Endothelial cell (in vitro differentiated cells): ENCODE results near the gene HOXD8. TPM values are rescaled to one million over a fixed set of nuclear protein-coding genes. Genes with fewer than 3 reads are reported as not detected.

ENCODE experiments used
- DNase-seq: peaks from one replicate; pipeline ENCODE4 v3.0.0; 2021; ENCODE audit warnings: low spot score
- H3K27ac Mint-ChIP-seq: one replicate; pipeline ENCODE4 v1.8.0; 2021; ENCODE audit warnings: mixed read lengths, inconsistent platforms; ENCODE audit not compliant: unreplicated experiment
- H3K27me3 Mint-ChIP-seq: one replicate; pipeline ENCODE4 v1.8.0; 2021; ENCODE audit warnings: mild to moderate bottlenecking, moderate library complexity, mixed read lengths, inconsistent platforms; ENCODE audit not compliant: unreplicated experiment
- H3K36me3 Mint-ChIP-seq: one replicate; pipeline ENCODE4 v1.8.0; 2021; ENCODE audit warnings: mild to moderate bottlenecking, low read depth, mixed read lengths, inconsistent platforms; ENCODE audit not compliant: unreplicated experiment
- H3K4me1 Mint-ChIP-seq: one replicate; pipeline ENCODE4 v1.8.0; 2021; ENCODE audit warnings: mild to moderate bottlenecking, mixed read lengths, inconsistent platforms; ENCODE audit not compliant: unreplicated experiment
- H3K4me3 Mint-ChIP-seq: one replicate; pipeline ENCODE4 v1.8.0; 2021; ENCODE audit warnings: mild to moderate bottlenecking, mixed read lengths, inconsistent platforms; ENCODE audit not compliant: unreplicated experiment
- H3K9me3 Mint-ChIP-seq: one replicate; pipeline ENCODE4 v1.8.0; 2021; ENCODE audit warnings: mixed read lengths, inconsistent platforms; ENCODE audit not compliant: unreplicated experiment
- total RNA-seq: library from RNA; stranded (reverse); fragmentation: NEBNext Ultra II Directional; extraction: Animal tissue kit (Norgen Biotek cat#: 25700); gene quantifications from one replicate; pipeline ENCODE4 v1.2.1, GENCODE V29; 2021; ENCODE audit not compliant: unreplicated experiment
- TF ChIP-seq, protein P1 (sequence below): fragments of 200-600 bp; sonication (generic); IDR thresholded peaks from one replicate; pipeline ENCODE4 v1.5.0; 2021; ENCODE audit warnings: antibody characterized with exemption; ENCODE audit not compliant: unreplicated experiment

The HOXD8 gene
- total RNA-seq, 1 donor from 2014 or later = 9.3 TPM

DNA sequence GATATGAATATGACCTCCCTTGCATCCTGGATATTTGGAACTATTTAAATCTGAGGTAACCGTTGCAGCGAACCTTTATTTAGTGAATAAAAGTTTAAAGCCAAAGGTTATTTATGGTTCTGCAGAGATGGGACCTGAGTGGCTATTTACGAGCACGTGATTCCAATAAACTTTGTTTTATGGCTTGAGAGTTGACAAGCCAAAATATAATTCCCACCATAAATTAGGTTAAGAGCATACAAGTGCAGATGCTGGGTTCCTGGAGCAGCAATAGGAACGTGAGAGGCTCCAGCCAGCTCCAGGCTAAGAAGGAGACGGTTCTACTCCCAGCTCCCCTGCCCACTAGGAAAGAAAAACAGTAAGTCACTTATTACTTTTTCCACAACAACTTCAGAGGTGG lies 16.6 kb downstream of the HOXD8 start:
- TF ChIP-seq, protein P1, sequence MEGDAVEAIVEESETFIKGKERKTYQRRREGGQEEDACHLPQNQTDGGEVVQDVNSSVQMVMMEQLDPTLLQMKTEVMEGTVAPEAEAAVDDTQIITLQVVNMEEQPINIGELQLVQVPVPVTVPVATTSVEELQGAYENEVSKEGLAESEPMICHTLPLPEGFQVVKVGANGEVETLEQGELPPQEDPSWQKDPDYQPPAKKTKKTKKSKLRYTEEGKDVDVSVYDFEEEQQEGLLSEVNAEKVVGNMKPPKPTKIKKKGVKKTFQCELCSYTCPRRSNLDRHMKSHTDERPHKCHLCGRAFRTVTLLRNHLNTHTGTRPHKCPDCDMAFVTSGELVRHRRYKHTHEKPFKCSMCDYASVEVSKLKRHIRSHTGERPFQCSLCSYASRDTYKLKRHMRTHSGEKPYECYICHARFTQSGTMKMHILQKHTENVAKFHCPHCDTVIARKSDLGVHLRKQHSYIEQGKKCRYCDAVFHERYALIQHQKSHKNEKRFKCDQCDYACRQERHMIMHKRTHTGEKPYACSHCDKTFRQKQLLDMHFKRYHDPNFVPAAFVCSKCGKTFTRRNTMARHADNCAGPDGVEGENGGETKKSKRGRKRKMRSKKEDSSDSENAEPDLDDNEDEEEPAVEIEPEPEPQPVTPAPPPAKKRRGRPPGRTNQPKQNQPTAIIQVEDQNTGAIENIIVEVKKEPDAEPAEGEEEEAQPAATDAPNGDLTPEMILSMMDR = no peak
- H3K27me3 Mint-ChIP-seq = peaks cover 61% of the 10 kb centered on the region
- H3K4me1 Mint-ChIP-seq = peaks cover 29% of the 10 kb centered on the region
- H3K27ac Mint-ChIP-seq = no peak overlapping the region
- H3K36me3 Mint-ChIP-seq = peaks cover 11% of the 10 kb centered on the region
- no peaks in the 10 kb centered on the region for H3K9me3 Mint-ChIP-seq
- no peak for DNase-seq
- no peak overlapping the region for H3K4me3 Mint-ChIP-seq

DNA sequence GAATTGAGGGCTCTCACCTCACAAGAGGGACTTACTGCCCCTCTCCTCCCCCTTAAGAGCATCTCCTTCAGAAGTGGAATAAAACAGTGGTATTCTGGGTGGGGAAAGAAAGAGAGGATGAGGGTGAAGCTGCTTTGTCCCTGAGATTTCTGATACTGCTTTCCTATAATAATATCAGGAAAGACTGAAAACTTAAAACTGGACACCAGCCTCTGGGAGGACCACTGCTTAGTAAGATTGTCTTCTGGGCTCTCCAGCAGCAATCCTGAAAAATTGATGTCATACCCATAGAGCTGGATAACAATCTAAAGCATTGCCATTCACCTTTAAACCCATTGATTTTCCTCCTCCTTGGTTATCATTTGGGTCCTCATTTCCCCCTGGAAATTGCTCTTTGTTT lies 17.1 kb downstream of the HOXD8 start:
- TF ChIP-seq, protein P1 = no peak
- H3K4me3 Mint-ChIP-seq = no peak overlapping the region
- no peak for DNase-seq
- no peak overlapping the region for H3K27ac Mint-ChIP-seq
- peaks cover 11% of the 10 kb centered on the region for H3K36me3 Mint-ChIP-seq
- peaks cover 29% of the 10 kb centered on the region for H3K4me1 Mint-ChIP-seq
- H3K9me3 Mint-ChIP-seq = no peaks in the 10 kb centered on the region
- H3K27me3 Mint-ChIP-seq = peaks cover 63% of the 10 kb centered on the region

DNA sequence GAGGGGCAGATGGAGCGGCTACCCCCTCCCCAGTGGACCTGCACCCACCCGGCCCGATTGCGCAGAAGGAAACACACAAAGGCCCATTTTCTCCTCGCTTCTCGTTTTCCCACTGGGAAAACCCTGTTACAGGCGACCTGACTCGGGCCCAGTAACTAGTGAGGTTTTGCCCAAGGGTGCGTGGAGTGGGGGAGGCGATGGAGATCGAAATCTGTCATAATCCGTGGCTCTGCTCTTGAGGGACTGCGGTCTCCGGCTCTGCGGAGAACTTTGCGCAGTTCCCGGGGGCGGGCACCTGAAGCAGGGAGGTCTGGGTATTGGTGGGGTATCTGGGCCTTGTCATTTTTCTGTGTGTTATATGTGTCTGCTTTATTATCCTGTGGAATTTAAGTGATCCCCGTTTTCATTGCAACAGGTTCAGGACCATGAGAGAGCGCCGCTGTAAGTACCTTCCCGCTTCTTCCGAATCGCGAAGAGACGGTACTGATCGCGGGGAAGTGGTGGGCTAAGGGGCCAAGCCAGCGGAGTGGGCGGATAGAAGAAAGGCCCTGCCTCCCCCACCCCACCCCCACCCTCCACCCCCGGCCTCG lies 17.8 kb downstream of the HOXD8 start:
- H3K36me3 Mint-ChIP-seq = peaks cover 11% of the 10 kb centered on the region
- no peak for DNase-seq
- H3K27ac Mint-ChIP-seq = no peak overlapping the region
- no peak overlapping the region for H3K4me3 Mint-ChIP-seq
- H3K9me3 Mint-ChIP-seq = no peaks in the 10 kb centered on the region
- H3K4me1 Mint-ChIP-seq = peaks cover 29% of the 10 kb centered on the region
- TF ChIP-seq, protein P1 = no peak
- H3K27me3 Mint-ChIP-seq = peaks cover 65% of the 10 kb centered on the region

- H3K27ac Mint-ChIP-seq = no peak overlapping the region
- no peak for DNase-seq
Measured at GRCh38 chr2:176147800-176148496, 18.4 kb downstream of the HOXD8 start.

More at GRCh38 chr2:176147800-176148496, 18.4 kb downstream of the HOXD8 start:
- Mint-ChIP-seq H3K27me3 (peaks cover 66% of the 10 kb centered on the region), H3K9me3 (no peaks in the 10 kb centered on the region), H3K36me3 (peaks cover 11% of the 10 kb centered on the region), H3K4me1 (peaks cover 29% of the 10 kb centered on the region), H3K4me3 (no peak overlapping the region)
- TF ChIP-seq, protein P1 = no peak
